Measurements from ENCODE around the gene AP3D1.

AP3D1 gene

GRCh38 chr19:2056837-2057192 is 94.6 kb downstream of the AP3D1 start:
- Histone ChIP-seq H3K36me3 (ENCODE audit: control insufficient read depth in 5 of 5, insufficient read depth in 5 of 5, low read length in 5 of 5) (no peaks in the 10 kb centered on the region), H3K9me3 (ENCODE audit: control insufficient read depth in 5 of 5, low read length in 5 of 5) (no peaks in the 10 kb centered on the region), H3K4me3 (ENCODE audit: low read depth in 1 of 5, low read length in 5 of 5) (no peak overlapping the region), H3K27me3 (ENCODE audit: control insufficient read depth in 5 of 5, insufficient read depth in 4 of 5, low read length in 5 of 5) (no peaks in the 10 kb centered on the region), H3K9ac (ENCODE audit: low read length in 5 of 5) (no peak overlapping the region), H3K4me1 (ENCODE audit: control insufficient read depth in 5 of 5, insufficient read depth in 5 of 5, low read length in 5 of 5) (peaks cover 19 to 69% (median 62%) of the 10 kb centered on the region in 5 donors), H3K27ac (ENCODE audit: low read depth, low read length) (no peak overlapping the region)

- Histone ChIP-seq H3K27me3 (ENCODE audit: control insufficient read depth in 5 of 5, insufficient read depth in 4 of 5, low read length in 5 of 5) (no peaks in the 10 kb centered on the region), H3K27ac (ENCODE audit: low read depth, low read length) (peak overlapping the region; percentile 86), H3K9me3 (ENCODE audit: control insufficient read depth in 5 of 5, low read length in 5 of 5) (no peaks in the 10 kb centered on the region), H3K4me1 (ENCODE audit: control insufficient read depth in 5 of 5, insufficient read depth in 5 of 5, low read length in 5 of 5) (peaks cover 23 to 72% (median 65%) of the 10 kb centered on the region in 5 donors), H3K9ac (ENCODE audit: low read length in 5 of 5) (peak overlapping the region in 4 of 5 donors; percentile 32 to 67 (median 52)), H3K4me3 (ENCODE audit: low read depth in 1 of 5, low read length in 5 of 5) (peak overlapping the region; percentile 37 to 46 (median 44)), H3K36me3 (ENCODE audit: control insufficient read depth in 5 of 5, insufficient read depth in 5 of 5, low read length in 5 of 5) (no peaks in the 10 kb centered on the region)
These were observed 95.2 kb downstream of the AP3D1 start for GRCh38 chr19:2055931-2056836.

- Histone ChIP-seq H3K9ac (ENCODE audit: low read length in 5 of 5) (no peak overlapping the region), H3K27ac (ENCODE audit: low read depth, low read length) (no peak overlapping the region), H3K4me3 (ENCODE audit: low read depth in 1 of 5, low read length in 5 of 5) (no peak overlapping the region), H3K9me3 (ENCODE audit: control insufficient read depth in 5 of 5, low read length in 5 of 5) (no peaks in the 10 kb centered on the region), H3K36me3 (ENCODE audit: control insufficient read depth in 5 of 5, insufficient read depth in 5 of 5, low read length in 5 of 5) (no peaks in the 10 kb centered on the region), H3K27me3 (ENCODE audit: control insufficient read depth in 5 of 5, insufficient read depth in 4 of 5, low read length in 5 of 5) (no peaks in the 10 kb centered on the region), H3K4me1 (ENCODE audit: control insufficient read depth in 5 of 5, insufficient read depth in 5 of 5, low read length in 5 of 5) (peaks cover 14 to 64% (median 59%) of the 10 kb centered on the region in 5 donors)
These were observed 96.6 kb downstream of the AP3D1 start for GRCh38 chr19:2054763-2055162.

- H3K9me3 ChIP-seq (ENCODE audit: control insufficient read depth in 5 of 5, low read length in 5 of 5) = no peaks in the 10 kb centered on the region
- H3K9ac ChIP-seq (ENCODE audit: low read length in 5 of 5) = peak overlapping the region in 1 of 5 donors; percentile 37
- H3K36me3 ChIP-seq (ENCODE audit: control insufficient read depth in 5 of 5, insufficient read depth in 5 of 5, low read length in 5 of 5) = peaks cover 0 to 7% (median 4%) of the 10 kb centered on the region in 5 donors
- peak overlapping the region; percentile 30 for H3K27ac ChIP-seq (ENCODE audit: low read depth, low read length)
- no peaks in the 10 kb centered on the region for H3K27me3 ChIP-seq (ENCODE audit: control insufficient read depth in 5 of 5, insufficient read depth in 4 of 5, low read length in 5 of 5)
- H3K4me1 ChIP-seq (ENCODE audit: control insufficient read depth in 5 of 5, insufficient read depth in 5 of 5, low read length in 5 of 5) = peaks cover 20 to 64% (median 59%) of the 10 kb centered on the region in 5 donors
- no peak overlapping the region for H3K4me3 ChIP-seq (ENCODE audit: low read depth in 1 of 5, low read length in 5 of 5)
These were observed 97.6 kb downstream of the AP3D1 start for GRCh38 chr19:2053601-2054389.

- H3K27ac ChIP-seq (ENCODE audit: low read depth, low read length) = peak overlapping the region; percentile 97
- H3K9ac ChIP-seq (ENCODE audit: low read length in 5 of 5) = peak overlapping the region; percentile 61 to 84 (median 72)
- H3K4me3 ChIP-seq (ENCODE audit: low read depth in 1 of 5, low read length in 5 of 5) = peak overlapping the region; percentile 57 to 93 (median 60)
- peaks cover 0 to 4% (median 0%) of the 10 kb centered on the region in 5 donors for H3K27me3 ChIP-seq (ENCODE audit: control insufficient read depth in 5 of 5, insufficient read depth in 4 of 5, low read length in 5 of 5)
- peaks cover 0 to 13% (median 10%) of the 10 kb centered on the region in 5 donors for H3K36me3 ChIP-seq (ENCODE audit: control insufficient read depth in 5 of 5, insufficient read depth in 5 of 5, low read length in 5 of 5)
- H3K4me1 ChIP-seq (ENCODE audit: control insufficient read depth in 5 of 5, insufficient read depth in 5 of 5, low read length in 5 of 5) = peaks cover 26 to 75% (median 70%) of the 10 kb centered on the region in 5 donors
- H3K9me3 ChIP-seq (ENCODE audit: control insufficient read depth in 5 of 5, low read length in 5 of 5) = no peaks in the 10 kb centered on the region
These were observed 99.3 kb downstream of the AP3D1 start for GRCh38 chr19:2051773-2052704.

GRCh38 chr19:2050991-2051772 is 100.2 kb downstream of the AP3D1 start, which contains the start of gene MKNK2:
Gene MKNK2 (minus strand): TSS chr19:2051244. CDS start chr19:2050851, 393 bp downstream.
- Histone ChIP-seq H3K4me3 (ENCODE audit: low read depth in 1 of 5, low read length in 5 of 5) (peak within 1 kb of the TSS; percentile 72 to 98 (median 93)), H3K36me3 (ENCODE audit: control insufficient read depth in 5 of 5, insufficient read depth in 5 of 5, low read length in 5 of 5) (peaks cover 0 to 22% (median 16%) of the 10 kb centered on the region in 5 donors), H3K9me3 (ENCODE audit: control insufficient read depth in 5 of 5, low read length in 5 of 5) (no peaks in the 10 kb centered on the region), H3K4me1 (ENCODE audit: control insufficient read depth in 5 of 5, insufficient read depth in 5 of 5, low read length in 5 of 5) (peaks cover 24 to 76% (median 72%) of the 10 kb centered on the region in 5 donors), H3K9ac (ENCODE audit: low read length in 5 of 5) (peak within 1 kb of the TSS; percentile 89 to 95 (median 90)), H3K27me3 (ENCODE audit: control insufficient read depth in 5 of 5, insufficient read depth in 4 of 5, low read length in 5 of 5) (peaks cover 0 to 4% (median 0%) of the 10 kb centered on the region in 5 donors), H3K27ac (ENCODE audit: low read depth, low read length) (peak within 1 kb of the TSS; percentile 98)
